Hepatocyte (in vitro differentiated cells): Measurements from ENCODE around the gene PRKAG2. TPM values are rescaled to one million over a fixed set of nuclear protein-coding genes. Genes with fewer than 3 reads are reported as not detected.

Source experiments
- DNase-seq: peaks from one replicate; pipeline ENCODE4 v3.0.0-alpha.2; 2016; ENCODE audit warnings: low spot score
- H2AFZ ChIP-seq: fragments of 200-600 bp; sonication (generic); 2 replicates; pipeline ENCODE4 v1.6.0; 2016; ENCODE audit warnings: antibody characterized with exemption, mild to moderate bottlenecking
- H3K27ac ChIP-seq: fragments of 200-600 bp; sonication (generic); 2 replicates; pipeline ENCODE4 v1.5.1; 2016; ENCODE audit warnings: mild to moderate bottlenecking
- H3K27me3 ChIP-seq: fragments of 200-600 bp; sonication (generic); 2 replicates; pipeline ENCODE4 v1.6.1; 2016
- H3K36me3 ChIP-seq: fragments of 200-600 bp; sonication (generic); replicated peaks from 2 replicates; pipeline ENCODE4 v1.5.1; 2016; ENCODE audit warnings: low read depth; ENCODE audit not compliant: insufficient read depth
- H3K4me1 ChIP-seq: fragments of 200-600 bp; sonication (generic); 2 replicates; pipeline ENCODE4 v1.5.1; 2016; ENCODE audit warnings: mild to moderate bottlenecking, moderate library complexity; ENCODE audit not compliant: insufficient read depth
- H3K4me2 ChIP-seq: fragments of 200-600 bp; sonication (generic); 2 replicates; pipeline ENCODE4 v1.6.0; 2016
- H3K4me3 ChIP-seq: fragments of 200-600 bp; sonication (generic); 2 replicates; pipeline ENCODE4 v1.5.1; 2016; ENCODE audit warnings: mild to moderate bottlenecking
- H3K79me2 ChIP-seq: fragments of 200-600 bp; sonication (generic); 2 replicates; pipeline ENCODE4 v1.6.0; 2017; ENCODE audit warnings: mild to moderate bottlenecking
- H3K9me2 ChIP-seq: fragments of 200-600 bp; sonication (generic); replicated peaks from 2 replicates; pipeline ENCODE4 v1.6.0; 2017; ENCODE audit warnings: mild to moderate bottlenecking; ENCODE audit not compliant: insufficient read depth
- H3K9me3 ChIP-seq: fragments of 200-600 bp; sonication (generic); 2 replicates; pipeline ENCODE4 v1.5.1; 2016; ENCODE audit warnings: low read depth, mild to moderate bottlenecking
- H4K20me1 ChIP-seq: fragments of 200-600 bp; sonication (generic); 2 replicates; pipeline ENCODE4 v1.6.0; 2016; ENCODE audit warnings: mild to moderate bottlenecking; ENCODE audit not compliant: insufficient read depth, poor library complexity, severe bottlenecking
- EZH2 ChIP-seq: fragments of 200-600 bp; sonication (generic); IDR thresholded peaks from 2 replicates; pipeline ENCODE4 v1.6.1; 2016; ENCODE audit warnings: antibody characterized with exemption, mild to moderate bottlenecking, borderline replicate concordance
- EZH2phosphoT487 ChIP-seq: fragments of 200-600 bp; sonication (generic); IDR thresholded peaks from one replicate; pipeline ENCODE4 v1.6.1; 2018; ENCODE audit warnings: antibody characterized with exemption, mild to moderate bottlenecking, low read depth, moderate library complexity; ENCODE audit not compliant: unreplicated experiment, severe bottlenecking
- WGBS: methylation state at CpG from one replicate; pipeline ENCODE4 v1.1.6; 2016; ENCODE audit warnings: low lambda C conversion rate; ENCODE audit errors: missing lambda C conversion rate; 5-methylcytosine and 5-hydroxymethylcytosine counted together
- polyA plus RNA-seq: library from polyadenylated mRNA; unstranded; fragments of >200 nt; fragmentation: Nextera tagmentation; extraction: Ambion mirVana; gene quantifications from 2 replicates; pipeline ENCODE4 v1.2.1, GENCODE V29; 2016
- total RNA-seq: library from RNA; depleted of rRNA; stranded (reverse); fragments of >200 nt; gene quantifications from 2 replicates; pipeline ENCODE4 v1.2.3, GENCODE V29; 2014
- TF ChIP-seq, protein P1 (sequence below): fragments of 200-600 bp; sonication (generic); IDR thresholded peaks from 2 replicates; pipeline ENCODE4 v1.5.1; 2016; ENCODE audit warnings: antibody characterized with exemption, mild to moderate bottlenecking; ENCODE audit not compliant: poor library complexity

PRKAG2 gene
- total and polyA plus RNA-seq, 2 experiments from 2014 or later: 17.8 to 23.4 TPM

DNA sequence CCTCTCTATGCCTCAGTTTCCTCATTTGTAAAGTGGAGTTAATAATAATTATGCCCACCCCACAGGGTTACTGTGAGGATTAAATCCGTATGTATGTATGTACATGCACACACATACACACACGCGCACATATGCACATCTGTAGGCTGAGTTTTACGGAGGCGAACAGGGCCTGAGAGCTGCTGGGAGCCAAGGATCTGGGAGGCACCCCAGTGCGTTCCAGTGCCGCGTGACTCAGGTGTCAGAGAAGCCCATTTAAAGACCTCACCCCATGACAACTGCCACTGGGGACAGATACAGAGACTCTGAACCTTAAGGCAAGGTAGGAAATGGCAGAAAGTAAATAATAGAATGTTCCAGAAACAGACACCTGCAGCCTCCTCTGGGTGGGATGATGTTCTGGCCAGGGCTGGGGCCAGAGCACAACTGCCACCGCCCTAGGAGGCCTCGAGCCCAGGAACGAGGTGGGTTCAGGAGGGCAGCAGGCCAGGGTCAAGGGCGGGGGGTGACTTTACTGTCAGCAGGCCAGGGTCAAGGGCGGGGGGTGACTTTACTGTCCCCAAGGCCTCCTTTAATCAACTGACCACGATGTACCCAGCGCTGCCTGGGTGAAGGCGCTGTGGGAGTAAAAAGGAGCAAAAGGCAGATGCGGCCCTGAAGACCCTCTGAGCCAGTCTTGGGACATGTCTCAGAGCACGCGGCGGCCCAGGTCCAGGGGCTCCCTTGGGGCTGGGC lies 54.9 kb downstream of the PRKAG2 start:
- Histone ChIP-seq H4K20me1 (no peaks in the 10 kb centered on the region), H3K36me3 (no peaks in the 10 kb centered on the region), H3K9me3 (no peaks in the 10 kb centered on the region), H2AFZ (no peak overlapping the region), H3K4me1 (peaks cover 27% of the 10 kb centered on the region), H3K4me2 (no peak overlapping the region), H3K27ac (peak overlapping the region; percentile 68), H3K27me3 (no peaks in the 10 kb centered on the region), H3K9me2 (no peaks in the 10 kb centered on the region), H3K79me2 (no peaks in the 10 kb centered on the region), H3K4me3 (no peak overlapping the region)
- TF ChIP-seq, protein P1, sequence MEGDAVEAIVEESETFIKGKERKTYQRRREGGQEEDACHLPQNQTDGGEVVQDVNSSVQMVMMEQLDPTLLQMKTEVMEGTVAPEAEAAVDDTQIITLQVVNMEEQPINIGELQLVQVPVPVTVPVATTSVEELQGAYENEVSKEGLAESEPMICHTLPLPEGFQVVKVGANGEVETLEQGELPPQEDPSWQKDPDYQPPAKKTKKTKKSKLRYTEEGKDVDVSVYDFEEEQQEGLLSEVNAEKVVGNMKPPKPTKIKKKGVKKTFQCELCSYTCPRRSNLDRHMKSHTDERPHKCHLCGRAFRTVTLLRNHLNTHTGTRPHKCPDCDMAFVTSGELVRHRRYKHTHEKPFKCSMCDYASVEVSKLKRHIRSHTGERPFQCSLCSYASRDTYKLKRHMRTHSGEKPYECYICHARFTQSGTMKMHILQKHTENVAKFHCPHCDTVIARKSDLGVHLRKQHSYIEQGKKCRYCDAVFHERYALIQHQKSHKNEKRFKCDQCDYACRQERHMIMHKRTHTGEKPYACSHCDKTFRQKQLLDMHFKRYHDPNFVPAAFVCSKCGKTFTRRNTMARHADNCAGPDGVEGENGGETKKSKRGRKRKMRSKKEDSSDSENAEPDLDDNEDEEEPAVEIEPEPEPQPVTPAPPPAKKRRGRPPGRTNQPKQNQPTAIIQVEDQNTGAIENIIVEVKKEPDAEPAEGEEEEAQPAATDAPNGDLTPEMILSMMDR: no peak
- TF ChIP-seq EZH2 (no peak), EZH2phosphoT487 (no peak)
- WGBS: 90% methylated on average over 14 of the region's 20 CpGs
- no peak for DNase-seq

DNA sequence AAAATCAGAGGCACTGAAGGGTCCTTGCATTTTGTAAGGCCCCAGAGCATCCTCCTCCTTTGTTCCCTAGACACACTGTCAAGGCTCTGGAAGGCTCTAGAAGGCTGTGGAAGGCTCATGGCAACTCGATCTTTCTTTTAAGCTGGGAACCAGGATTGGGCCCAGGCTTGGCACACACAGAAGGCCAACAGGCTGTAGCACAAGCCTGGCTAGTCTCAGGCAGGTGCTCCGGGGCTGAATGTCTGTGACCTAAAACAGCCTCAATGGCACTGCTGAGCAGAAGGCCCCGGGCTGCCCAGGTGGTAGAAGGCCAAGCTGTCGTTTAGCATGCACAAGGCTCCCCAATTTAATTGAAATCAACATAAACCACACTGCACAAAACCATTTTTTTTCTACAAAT lies 55.7 kb downstream of the PRKAG2 start:
- no peaks in the 10 kb centered on the region for H4K20me1 ChIP-seq
- TF ChIP-seq EZH2 (no peak), EZH2phosphoT487 (no peak)
- TF ChIP-seq, protein P1: no peak
- H2AFZ ChIP-seq: no peak overlapping the region
- no peaks in the 10 kb centered on the region for H3K27me3 ChIP-seq
- H3K4me3 ChIP-seq: no peak overlapping the region
- H3K9me2 ChIP-seq: no peaks in the 10 kb centered on the region
- peaks cover 27% of the 10 kb centered on the region for H3K4me1 ChIP-seq
- no peaks in the 10 kb centered on the region for H3K79me2 ChIP-seq
- no peaks in the 10 kb centered on the region for H3K36me3 ChIP-seq
- DNase-seq: no peak
- H3K9me3 ChIP-seq: no peaks in the 10 kb centered on the region
- H3K4me2 ChIP-seq: no peak overlapping the region
- WGBS: 92% methylated on average over 4 of the region's 4 CpGs
- peak overlapping the region; percentile 77 for H3K27ac ChIP-seq

DNA sequence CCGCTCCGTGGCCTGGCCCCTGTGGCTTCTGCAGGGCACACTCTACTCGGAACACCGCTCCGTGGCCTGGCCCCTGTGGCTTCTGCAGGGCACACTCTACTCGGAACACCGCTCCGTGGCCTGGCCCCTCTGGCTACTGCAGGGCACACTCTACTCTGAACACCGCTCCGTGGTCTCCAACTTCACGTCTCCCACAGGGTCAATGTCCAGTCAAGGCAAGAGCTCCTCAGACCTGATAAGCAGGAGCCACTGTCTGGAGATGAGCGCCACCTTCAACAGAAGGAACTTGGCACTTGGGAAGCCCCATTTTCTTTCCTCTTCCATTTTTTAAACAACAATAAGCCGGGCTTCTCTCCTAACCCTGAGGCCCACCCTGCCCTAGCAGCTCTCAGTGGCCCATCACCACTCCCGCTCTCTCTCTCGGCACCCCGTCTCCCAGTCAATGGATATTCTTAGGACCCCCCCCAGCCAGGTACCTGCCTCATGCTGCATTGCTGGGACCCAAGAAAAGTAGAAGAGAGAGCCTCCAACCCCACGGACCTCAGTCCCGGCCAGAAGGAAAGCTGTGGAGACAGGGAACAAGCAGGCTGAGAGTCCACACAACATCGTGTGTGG lies 56.3 kb downstream of the PRKAG2 start:
- H4K20me1 ChIP-seq: no peaks in the 10 kb centered on the region
- H2AFZ ChIP-seq: no peak overlapping the region
- no peak for TF ChIP-seq EZH2phosphoT487
- TF ChIP-seq, protein P1: no peak
- no peak for TF ChIP-seq EZH2
- DNase-seq: no peak
- H3K4me3 ChIP-seq: no peak overlapping the region
- H3K27me3 ChIP-seq: no peaks in the 10 kb centered on the region
- H3K9me2 ChIP-seq: no peaks in the 10 kb centered on the region
- peaks cover 27% of the 10 kb centered on the region for H3K4me1 ChIP-seq
- H3K4me2 ChIP-seq: no peak overlapping the region
- no peaks in the 10 kb centered on the region for H3K79me2 ChIP-seq
- H3K27ac ChIP-seq: peak overlapping the region; percentile 77
- no peaks in the 10 kb centered on the region for H3K36me3 ChIP-seq
- H3K9me3 ChIP-seq: no peaks in the 10 kb centered on the region
- 72% methylated on average over 8 of the region's 19 CpGs for WGBS
